Measurements from ENCODE around the gene DSTYK. TPM values are rescaled to one million over a fixed set of nuclear protein-coding genes. Genes with fewer than 3 reads are reported as not detected.

DSTYK gene, protein sequence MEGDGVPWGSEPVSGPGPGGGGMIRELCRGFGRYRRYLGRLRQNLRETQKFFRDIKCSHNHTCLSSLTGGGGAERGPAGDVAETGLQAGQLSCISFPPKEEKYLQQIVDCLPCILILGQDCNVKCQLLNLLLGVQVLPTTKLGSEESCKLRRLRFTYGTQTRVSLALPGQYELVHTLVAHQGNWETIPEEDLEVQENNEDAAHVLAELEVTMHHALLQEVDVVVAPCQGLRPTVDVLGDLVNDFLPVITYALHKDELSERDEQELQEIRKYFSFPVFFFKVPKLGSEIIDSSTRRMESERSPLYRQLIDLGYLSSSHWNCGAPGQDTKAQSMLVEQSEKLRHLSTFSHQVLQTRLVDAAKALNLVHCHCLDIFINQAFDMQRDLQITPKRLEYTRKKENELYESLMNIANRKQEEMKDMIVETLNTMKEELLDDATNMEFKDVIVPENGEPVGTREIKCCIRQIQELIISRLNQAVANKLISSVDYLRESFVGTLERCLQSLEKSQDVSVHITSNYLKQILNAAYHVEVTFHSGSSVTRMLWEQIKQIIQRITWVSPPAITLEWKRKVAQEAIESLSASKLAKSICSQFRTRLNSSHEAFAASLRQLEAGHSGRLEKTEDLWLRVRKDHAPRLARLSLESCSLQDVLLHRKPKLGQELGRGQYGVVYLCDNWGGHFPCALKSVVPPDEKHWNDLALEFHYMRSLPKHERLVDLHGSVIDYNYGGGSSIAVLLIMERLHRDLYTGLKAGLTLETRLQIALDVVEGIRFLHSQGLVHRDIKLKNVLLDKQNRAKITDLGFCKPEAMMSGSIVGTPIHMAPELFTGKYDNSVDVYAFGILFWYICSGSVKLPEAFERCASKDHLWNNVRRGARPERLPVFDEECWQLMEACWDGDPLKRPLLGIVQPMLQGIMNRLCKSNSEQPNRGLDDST
- 5.8 and 6.4 TPM in 2 replicates for total RNA-seq

DNA sequence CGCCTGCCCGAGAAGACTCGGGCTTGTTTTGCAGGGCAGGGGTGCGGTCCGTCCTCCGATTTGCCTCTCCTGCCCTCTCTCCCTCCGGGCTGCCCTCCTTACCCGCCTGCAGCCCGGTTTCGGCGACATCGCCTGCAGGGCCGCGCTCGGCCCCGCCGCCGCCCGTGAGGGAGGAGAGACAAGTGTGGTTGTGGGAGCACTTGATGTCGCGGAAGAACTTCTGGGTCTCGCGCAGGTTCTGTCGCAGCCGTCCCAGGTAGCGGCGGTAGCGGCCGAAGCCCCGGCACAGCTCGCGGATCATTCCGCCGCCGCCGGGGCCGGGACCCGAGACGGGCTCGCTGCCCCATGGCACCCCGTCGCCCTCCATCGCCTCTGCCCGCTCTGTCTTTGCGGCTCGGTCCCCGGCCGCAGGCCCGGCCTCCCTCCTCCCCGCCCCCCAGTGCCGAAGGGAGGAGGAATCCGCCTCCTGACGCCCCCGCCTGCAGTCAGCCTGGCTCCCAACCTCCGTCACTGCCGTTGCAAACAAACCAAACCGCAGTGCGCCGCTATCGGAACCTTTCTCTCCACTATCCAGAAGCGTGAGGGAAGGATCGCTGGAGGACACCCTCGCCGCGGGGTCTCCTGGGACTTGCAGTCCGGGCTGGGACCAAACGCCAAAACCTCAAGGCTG lies at the start of gene DSTYK:
DSTYK (minus strand) TSS at position 534 of the 670 bp plus-strand sequence; CDS start at position 367, 167 bp downstream.
- TF ChIP-seq CTCF (conservative IDR thresholded peaks at IDR 0.05; ENCODE audit: low read depth, low read length), result no peak

DNA sequence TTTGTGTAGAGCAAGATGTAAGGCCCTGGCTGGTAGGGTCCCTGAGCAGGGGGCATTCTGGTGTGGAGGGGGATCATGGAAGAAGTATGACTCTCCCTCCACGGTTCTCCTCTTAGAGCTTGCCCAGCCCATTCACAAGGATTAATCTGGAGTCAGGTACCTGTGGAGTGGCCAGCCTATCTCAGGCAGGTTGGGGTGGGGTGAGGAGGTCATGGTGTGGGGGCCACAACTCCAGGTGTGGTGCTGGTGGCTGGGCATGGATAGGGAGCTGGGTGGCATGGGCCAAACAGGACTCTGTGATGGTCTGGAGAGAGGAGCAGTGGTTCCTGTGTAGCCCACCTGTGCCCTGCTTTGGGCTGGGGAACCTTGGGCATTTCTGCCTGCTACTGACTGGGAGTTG lies 48.5 kb upstream of the DSTYK start:
- TF ChIP-seq CTCF (conservative IDR thresholded peaks at IDR 0.05; ENCODE audit: low read depth, low read length), result no peak
- no peak overlapping the region for H3K4me3 ChIP-seq (ENCODE audit: low read depth, low read length)
- DNase-seq (ENCODE audit: low read depth), result no peak

More for the DNA sequence above, at the start of gene DSTYK:
- H3K4me3 ChIP-seq (ENCODE audit: low read depth, low read length), result peak within 1 kb of the TSS; percentile 100
- DNase-seq (ENCODE audit: low read depth), result peak; percentile 59

DNA sequence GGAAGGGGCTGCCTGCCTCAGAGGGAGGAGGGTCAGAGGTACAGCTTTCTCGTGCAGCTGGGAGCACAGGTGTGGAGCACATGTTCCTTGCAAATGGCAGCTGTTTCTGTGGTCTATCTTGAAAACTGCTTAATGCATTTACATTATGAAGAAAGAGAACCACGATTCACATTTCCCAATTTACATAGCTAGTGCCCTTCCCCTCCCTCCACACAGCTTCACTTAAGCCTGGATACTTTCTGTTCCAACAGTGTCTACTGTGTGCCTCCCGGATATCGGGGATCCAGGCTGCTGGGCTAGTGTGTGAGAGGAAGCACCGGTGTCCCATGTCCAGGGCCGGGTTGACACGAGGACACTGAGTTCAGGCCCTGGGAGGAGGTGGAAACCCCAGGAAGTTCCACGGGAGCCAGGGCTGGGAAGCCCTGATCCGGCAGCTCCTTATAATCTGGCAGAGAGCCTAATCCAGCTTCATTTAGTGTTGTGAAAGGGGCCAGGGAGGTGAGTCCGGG lies 47.9 kb upstream of the DSTYK start:
- DNase-seq (ENCODE audit: low read depth), result no peak
- no peak for TF ChIP-seq CTCF (conservative IDR thresholded peaks at IDR 0.05; ENCODE audit: low read depth, low read length)
- H3K4me3 ChIP-seq (ENCODE audit: low read depth, low read length), result no peak overlapping the region

GRCh38 chr1:205258719-205259118 lies 47.2 kb upstream of the DSTYK start:
- TF ChIP-seq CTCF (conservative IDR thresholded peaks at IDR 0.05; ENCODE audit: low read depth, low read length), result no peak
- no peak for DNase-seq (ENCODE audit: low read depth)
- no peak overlapping the region for H3K4me3 ChIP-seq (ENCODE audit: low read depth, low read length)

- DNase-seq (ENCODE audit: low read depth), result no peak
- TF ChIP-seq CTCF (conservative IDR thresholded peaks at IDR 0.05; ENCODE audit: low read depth, low read length), result no peak
- no peak overlapping the region for H3K4me3 ChIP-seq (ENCODE audit: low read depth, low read length)
These were observed 46.8 kb upstream of the DSTYK start for GRCh38 chr1:205258261-205258691.

- no peak for DNase-seq (ENCODE audit: low read depth)
- TF ChIP-seq CTCF (conservative IDR thresholded peaks at IDR 0.05; ENCODE audit: low read depth, low read length), result no peak
- H3K4me3 ChIP-seq (ENCODE audit: low read depth, low read length), result no peak overlapping the region
These were observed 46.2 kb upstream of the DSTYK start for GRCh38 chr1:205257735-205258134.
